GM12873 (cell line): ENCODE measurements around the gene CER1.

Experiments used
- TF ChIP-seq, protein P1 (sequence below): IDR thresholded peaks from 2 replicates; pipeline ENCODE4 v1.5.1; 2012; ENCODE audit warnings: low read depth, mild to moderate bottlenecking, moderate library complexity, low read length, control low read depth; ENCODE audit not compliant: insufficient read depth; ENCODE audit errors: missing control alignments

Gene CER1

DNA sequence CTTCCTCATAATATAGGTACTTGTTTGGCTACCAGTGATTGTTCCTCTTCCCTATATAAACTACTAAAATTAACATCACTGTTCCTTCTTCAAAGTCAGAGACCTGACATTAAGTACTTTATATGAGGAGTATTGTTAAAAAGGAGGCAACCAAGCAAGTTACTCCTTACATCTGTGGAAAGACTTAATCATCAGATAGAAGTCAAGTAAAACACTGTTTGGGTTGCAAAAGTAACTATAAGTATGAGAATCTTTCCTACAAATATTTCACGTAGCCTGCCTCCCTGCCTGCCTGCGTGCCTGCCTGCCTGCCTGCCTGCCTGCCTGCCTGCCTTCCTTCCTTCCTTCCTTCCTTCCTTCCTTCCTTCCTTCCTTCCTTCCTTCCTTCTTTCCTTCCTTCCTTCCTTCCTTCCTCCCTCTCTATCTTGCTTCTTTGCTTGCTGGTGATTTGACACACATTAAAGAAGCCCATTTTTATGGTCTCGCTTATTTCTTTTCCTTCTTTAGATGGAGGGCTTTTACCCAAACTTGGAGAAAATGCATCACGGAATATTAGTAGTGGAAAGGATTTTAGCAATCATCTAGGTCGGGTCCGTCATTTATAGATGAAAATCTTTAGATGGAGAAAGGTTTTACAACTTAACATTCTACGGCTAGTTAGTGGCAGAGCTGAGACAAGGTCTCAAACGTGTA is 3.2 kb downstream of the CER1 start:
- TF ChIP-seq, protein P1, sequence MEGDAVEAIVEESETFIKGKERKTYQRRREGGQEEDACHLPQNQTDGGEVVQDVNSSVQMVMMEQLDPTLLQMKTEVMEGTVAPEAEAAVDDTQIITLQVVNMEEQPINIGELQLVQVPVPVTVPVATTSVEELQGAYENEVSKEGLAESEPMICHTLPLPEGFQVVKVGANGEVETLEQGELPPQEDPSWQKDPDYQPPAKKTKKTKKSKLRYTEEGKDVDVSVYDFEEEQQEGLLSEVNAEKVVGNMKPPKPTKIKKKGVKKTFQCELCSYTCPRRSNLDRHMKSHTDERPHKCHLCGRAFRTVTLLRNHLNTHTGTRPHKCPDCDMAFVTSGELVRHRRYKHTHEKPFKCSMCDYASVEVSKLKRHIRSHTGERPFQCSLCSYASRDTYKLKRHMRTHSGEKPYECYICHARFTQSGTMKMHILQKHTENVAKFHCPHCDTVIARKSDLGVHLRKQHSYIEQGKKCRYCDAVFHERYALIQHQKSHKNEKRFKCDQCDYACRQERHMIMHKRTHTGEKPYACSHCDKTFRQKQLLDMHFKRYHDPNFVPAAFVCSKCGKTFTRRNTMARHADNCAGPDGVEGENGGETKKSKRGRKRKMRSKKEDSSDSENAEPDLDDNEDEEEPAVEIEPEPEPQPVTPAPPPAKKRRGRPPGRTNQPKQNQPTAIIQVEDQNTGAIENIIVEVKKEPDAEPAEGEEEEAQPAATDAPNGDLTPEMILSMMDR = no peak

DNA sequence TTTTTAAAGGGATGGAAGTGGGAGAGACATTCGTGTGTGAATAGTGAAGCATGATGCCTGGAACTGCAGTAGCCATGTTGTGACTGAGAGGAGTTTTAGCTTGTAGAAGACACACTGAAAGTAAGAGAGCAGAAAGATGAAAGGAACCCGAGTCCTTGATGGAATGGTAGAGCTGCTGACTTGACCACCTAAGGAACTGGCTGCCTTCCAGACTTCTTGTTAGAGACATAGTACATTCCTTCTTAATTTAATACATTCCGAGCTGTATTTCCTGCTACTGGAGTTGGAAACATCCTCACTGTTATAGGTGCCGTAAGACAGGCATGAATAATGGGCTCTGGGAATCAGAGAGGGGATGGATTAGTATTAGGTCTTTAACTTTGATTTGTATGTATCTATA is 7.4 kb downstream of the CER1 start:
- TF ChIP-seq, protein P1 = no peak

DNA sequence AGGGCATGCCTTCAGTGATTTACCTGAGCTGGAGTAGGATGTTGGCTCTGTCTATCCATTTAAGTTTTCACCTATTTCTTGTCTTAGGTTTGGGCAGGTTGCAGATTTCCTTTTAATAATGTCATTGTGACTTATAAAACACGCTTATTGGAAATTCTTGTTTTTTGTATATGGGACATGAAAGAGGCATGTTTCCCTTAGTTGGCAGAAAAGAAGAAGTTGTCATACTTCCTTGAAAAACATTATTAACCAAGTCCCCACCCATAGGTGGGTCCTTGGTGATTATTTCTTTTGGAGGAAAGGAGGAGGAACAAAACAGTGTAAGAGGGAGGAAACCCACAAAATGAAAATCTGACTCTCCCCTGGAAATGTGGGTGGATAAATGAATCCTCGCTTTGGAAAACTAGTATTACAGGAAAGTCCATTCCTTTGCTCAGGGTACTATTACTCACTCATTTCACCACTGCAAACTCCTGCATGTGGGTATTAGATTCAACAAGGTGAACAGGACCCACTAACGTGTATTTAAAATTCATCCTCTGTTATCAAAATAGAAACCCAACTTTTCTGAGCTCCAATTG is 9.3 kb downstream of the CER1 start:
- TF ChIP-seq, protein P1 = no peak

DNA sequence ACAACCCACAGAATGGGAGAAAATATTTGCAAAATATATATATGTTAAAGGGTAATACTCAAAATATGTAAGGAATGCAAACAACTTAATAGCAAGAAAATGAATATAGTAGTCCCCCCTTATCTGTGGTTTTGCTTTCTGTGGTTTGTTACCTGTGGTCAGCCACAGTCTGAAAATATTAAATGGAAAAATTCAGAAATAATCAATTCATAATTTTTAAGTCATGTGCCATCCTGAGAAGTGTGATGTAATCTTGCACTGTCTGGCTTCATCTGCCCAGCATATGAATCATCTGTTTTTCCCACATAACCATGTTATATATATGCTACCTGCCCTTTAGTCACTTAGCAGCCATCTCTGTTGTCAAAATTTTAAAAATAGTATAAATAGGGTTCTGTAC is 11.7 kb downstream of the CER1 start:
- TF ChIP-seq, protein P1 = no peak

DNA sequence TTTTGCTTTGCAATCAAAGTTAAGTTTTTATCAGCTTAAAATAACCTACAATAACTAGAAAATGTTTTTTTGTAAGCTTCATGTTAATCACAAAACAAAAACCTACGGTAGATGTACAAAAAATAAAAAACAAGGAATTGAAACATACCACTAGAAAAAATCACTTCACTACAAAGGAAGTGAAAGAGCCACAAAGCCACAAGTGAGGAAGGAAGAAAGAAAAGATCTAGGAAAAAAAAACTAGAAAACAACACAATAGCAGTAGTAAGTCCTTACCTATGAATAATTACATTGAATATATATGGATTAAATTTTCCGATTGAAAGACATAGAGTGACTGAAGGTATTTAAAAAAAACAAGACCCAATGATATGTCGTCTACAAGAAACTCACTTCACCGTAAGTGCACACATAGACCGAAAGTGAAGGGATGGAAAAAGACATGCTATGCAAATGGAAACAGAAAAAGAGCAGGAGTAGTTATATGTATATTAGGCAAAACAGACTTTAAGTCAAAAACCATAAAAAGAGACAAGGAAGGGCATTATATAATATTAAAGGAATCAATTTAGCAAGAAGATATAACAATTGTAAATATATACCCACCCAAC is 15.9 kb downstream of the CER1 start:
- TF ChIP-seq, protein P1 = no peak

DNA sequence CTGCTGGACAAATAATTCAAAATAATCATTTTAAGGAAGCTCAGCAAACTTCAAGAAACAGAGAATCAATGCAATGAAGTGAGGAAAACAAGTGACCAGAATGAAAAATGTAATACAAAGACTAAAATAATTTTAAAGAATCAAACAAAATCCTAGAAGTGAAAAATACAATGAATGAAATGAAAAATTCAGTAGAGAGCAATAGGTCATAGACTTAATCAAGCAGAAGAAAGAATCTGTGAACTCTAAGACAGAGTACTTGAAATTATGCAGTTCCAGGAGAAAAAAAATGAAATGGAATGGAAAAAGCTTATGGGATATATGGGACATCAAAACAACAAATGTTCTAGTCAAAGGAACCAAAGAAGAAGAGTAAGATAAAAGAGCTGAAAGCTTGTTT is 17.5 kb downstream of the CER1 start:
- TF ChIP-seq, protein P1 = no peak

DNA sequence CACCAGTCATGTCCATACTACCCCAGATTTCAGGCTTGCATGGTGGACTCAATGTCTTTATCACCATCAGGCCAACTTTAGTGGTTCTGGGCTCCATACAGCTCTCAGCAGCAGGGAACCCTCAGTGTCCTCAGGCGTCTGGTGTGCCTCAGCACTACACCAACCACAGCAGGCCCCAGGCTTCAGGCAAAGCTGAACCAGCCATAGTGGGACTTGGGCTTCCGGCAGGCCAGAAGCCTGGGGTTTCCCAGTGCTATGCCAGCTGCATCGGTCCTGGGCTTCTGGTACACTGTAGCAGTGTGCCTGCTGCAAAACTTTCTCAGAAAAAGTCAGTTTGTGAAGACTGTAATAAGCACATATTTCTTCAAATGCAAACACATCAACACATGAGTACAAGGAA is 18.3 kb downstream of the CER1 start:
- TF ChIP-seq, protein P1 = no peak
